Activated T-cell treated with anti-CD3 and anti-CD28 coated beads, Interleukin-2, amount 50 U/mL, for 72 hours (primary cell): ENCODE results near the gene SLC22A8. TPM values are rescaled to one million over a fixed set of nuclear protein-coding genes. Genes with fewer than 3 reads are reported as not detected.

Experiments
- ATAC-seq, 2 donors: fragments of 150-1000 bp; cut with Tn5 transposase; replicated peaks in 1 of 2; 2 replicates each; pipeline ENCODE4 v1.10.0; 2021; ENCODE audit warnings: moderate library complexity in 2 of 2, mild to moderate bottlenecking in 1 of 2
- DNase-seq, 2 donors: peaks; one replicate each; pipeline ENCODE4 v3.0.0; 2021 to 2022; ENCODE audit warnings: mixed read lengths in 1 of 2
- H3K27ac Mint-ChIP-seq: one replicate; pipeline ENCODE4 v1.8.0; 2022; ENCODE audit warnings: mild to moderate bottlenecking, moderate library complexity, mixed read lengths
- H3K27me3 Mint-ChIP-seq: one replicate; pipeline ENCODE4 v1.8.0; 2022; ENCODE audit warnings: low read depth, mixed read lengths
- H3K36me3 Mint-ChIP-seq, 2 donors: one replicate each; pipeline ENCODE4 v1.8.0; 2022; ENCODE audit warnings: mixed read lengths in 2 of 2, mild to moderate bottlenecking in 1 of 2; ENCODE audit not compliant: insufficient read depth in 2 of 2
- H3K4me1 Mint-ChIP-seq: one replicate; pipeline ENCODE4 v1.8.0; 2022; ENCODE audit warnings: low read depth, mixed read lengths
- H3K4me3 Mint-ChIP-seq, 2 donors: one replicate each; pipeline ENCODE4 v1.8.0; 2022; ENCODE audit warnings: mild to moderate bottlenecking in 2 of 2, mixed read lengths in 2 of 2, moderate library complexity in 2 of 2
- H3K9me3 Mint-ChIP-seq, 2 donors: one replicate each; pipeline ENCODE4 v1.8.0; 2022; ENCODE audit warnings: mixed read lengths in 2 of 2
- total RNA-seq, 2 donors: library from RNA; stranded (reverse); gene quantifications; one replicate each; pipeline ENCODE4 v1.2.3, GENCODE V29; 2022

The SLC22A8 gene
- total RNA-seq, 2 donors from 2014 or later = not detected

- DNase-seq (no peak), ATAC-seq (no peak)
- Mint-ChIP-seq H3K9me3 (no peaks in the 10 kb centered on the region), H3K4me3 (no peak overlapping the region), H3K27me3 (peaks cover 17% of the 10 kb centered on the region), H3K27ac (no peak overlapping the region), H3K36me3 (no peaks in the 10 kb centered on the region), H3K4me1 (no peaks in the 10 kb centered on the region)
Measured at GRCh38 chr11:63012430-63012829, 3.2 kb downstream of the SLC22A8 start.

- Mint-ChIP-seq H3K9me3 (no peaks in the 10 kb centered on the region), H3K4me1 (no peaks in the 10 kb centered on the region), H3K4me3 (no peak overlapping the region), H3K36me3 (no peaks in the 10 kb centered on the region), H3K27ac (no peak overlapping the region), H3K27me3 (peaks cover 17% of the 10 kb centered on the region)
- DNase-seq = no peak
- ATAC-seq = no peak
Measured at GRCh38 chr11:63010934-63011439, 4.7 kb downstream of the SLC22A8 start.

GRCh38 chr11:63007920-63008319, 7.7 kb downstream of the SLC22A8 start:
- no peaks in the 10 kb centered on the region for H3K36me3 Mint-ChIP-seq
- no peaks in the 10 kb centered on the region for H3K27me3 Mint-ChIP-seq
- no peak for DNase-seq
- H3K4me1 Mint-ChIP-seq = no peaks in the 10 kb centered on the region
- no peaks in the 10 kb centered on the region for H3K9me3 Mint-ChIP-seq
- ATAC-seq = no peak
- H3K27ac Mint-ChIP-seq = no peak overlapping the region
- no peak overlapping the region for H3K4me3 Mint-ChIP-seq

GRCh38 chr11:63001456-63001855, 14.2 kb downstream of the SLC22A8 start:
- H3K27ac Mint-ChIP-seq = no peak overlapping the region
- DNase-seq = no peak
- no peaks in the 10 kb centered on the region for H3K4me1 Mint-ChIP-seq
- no peak for ATAC-seq
- no peaks in the 10 kb centered on the region for H3K27me3 Mint-ChIP-seq
- no peaks in the 10 kb centered on the region for H3K36me3 Mint-ChIP-seq
- no peak overlapping the region for H3K4me3 Mint-ChIP-seq
- no peaks in the 10 kb centered on the region for H3K9me3 Mint-ChIP-seq

GRCh38 chr11:62999649-63000048, 16.0 kb downstream of the SLC22A8 start:
- Mint-ChIP-seq H3K9me3 (no peaks in the 10 kb centered on the region), H3K4me1 (no peaks in the 10 kb centered on the region), H3K27ac (no peak overlapping the region), H3K36me3 (no peaks in the 10 kb centered on the region), H3K27me3 (no peaks in the 10 kb centered on the region), H3K4me3 (no peak overlapping the region)
- DNase-seq = no peak
- no peak for ATAC-seq

GRCh38 chr11:62999156-62999555, 16.5 kb downstream of the SLC22A8 start:
- H3K4me3 Mint-ChIP-seq = no peak overlapping the region
- H3K36me3 Mint-ChIP-seq = no peaks in the 10 kb centered on the region
- H3K4me1 Mint-ChIP-seq = no peaks in the 10 kb centered on the region
- H3K27me3 Mint-ChIP-seq = no peaks in the 10 kb centered on the region
- H3K9me3 Mint-ChIP-seq = no peaks in the 10 kb centered on the region
- no peak for ATAC-seq
- no peak for DNase-seq
- H3K27ac Mint-ChIP-seq = no peak overlapping the region

GRCh38 chr11:62996271-62996670, 19.4 kb downstream of the SLC22A8 start:
- H3K36me3 Mint-ChIP-seq = no peaks in the 10 kb centered on the region
- H3K27ac Mint-ChIP-seq = no peak overlapping the region
- no peaks in the 10 kb centered on the region for H3K27me3 Mint-ChIP-seq
- no peak for DNase-seq
- no peaks in the 10 kb centered on the region for H3K9me3 Mint-ChIP-seq
- no peak for ATAC-seq
- H3K4me1 Mint-ChIP-seq = no peaks in the 10 kb centered on the region
- H3K4me3 Mint-ChIP-seq = no peak overlapping the region

GRCh38 chr11:62994775-62995174, 20.9 kb downstream of the SLC22A8 start:
- Mint-ChIP-seq H3K27ac (no peak overlapping the region), H3K27me3 (no peaks in the 10 kb centered on the region), H3K4me1 (no peaks in the 10 kb centered on the region), H3K36me3 (no peaks in the 10 kb centered on the region), H3K4me3 (no peak overlapping the region), H3K9me3 (no peaks in the 10 kb centered on the region)
- ATAC-seq (no peak), DNase-seq (no peak)

GRCh38 chr11:62988276-62988675, 27.4 kb downstream of the SLC22A8 start:
- no peaks in the 10 kb centered on the region for H3K4me1 Mint-ChIP-seq
- H3K27me3 Mint-ChIP-seq = peaks cover 23% of the 10 kb centered on the region
- no peaks in the 10 kb centered on the region for H3K36me3 Mint-ChIP-seq
- DNase-seq = no peak
- no peak for ATAC-seq
- no peak overlapping the region for H3K27ac Mint-ChIP-seq
- no peak overlapping the region for H3K4me3 Mint-ChIP-seq
- no peaks in the 10 kb centered on the region for H3K9me3 Mint-ChIP-seq

GRCh38 chr11:62985041-62985750, 30.4 kb downstream of the SLC22A8 start:
- H3K27me3 Mint-ChIP-seq = peaks cover 26% of the 10 kb centered on the region
- H3K4me1 Mint-ChIP-seq = no peaks in the 10 kb centered on the region
- DNase-seq (no peak), ATAC-seq (no peak)
- H3K9me3 Mint-ChIP-seq = no peaks in the 10 kb centered on the region
- H3K27ac Mint-ChIP-seq = no peak overlapping the region
- H3K4me3 Mint-ChIP-seq = no peak overlapping the region
- H3K36me3 Mint-ChIP-seq = no peaks in the 10 kb centered on the region

- Mint-ChIP-seq H3K4me1 (no peaks in the 10 kb centered on the region), H3K36me3 (no peaks in the 10 kb centered on the region), H3K9me3 (no peaks in the 10 kb centered on the region), H3K4me3 (no peak within 1 kb of the TSS), H3K27ac (no peak within 1 kb of the TSS), H3K27me3 (peaks cover 30% of the 10 kb centered on the region)
- ATAC-seq (no peak), DNase-seq (no peak)
Measured at GRCh38 chr11:62984451-62984991, 31.1 kb downstream of the SLC22A8 start, which contains the start of gene SLC22A6. Gene SLC22A6 (minus strand): TSS chr11:62984967. CDS start chr11:62984690, 277 bp downstream.

GRCh38 chr11:62983536-62984199, 32.0 kb downstream of the SLC22A8 start:
- Mint-ChIP-seq H3K27ac (no peak overlapping the region), H3K4me1 (no peaks in the 10 kb centered on the region), H3K4me3 (no peak overlapping the region), H3K27me3 (peaks cover 35% of the 10 kb centered on the region), H3K9me3 (no peaks in the 10 kb centered on the region), H3K36me3 (no peaks in the 10 kb centered on the region)
- no peak for DNase-seq
- no peak for ATAC-seq

GRCh38 chr11:62981743-62982142, 33.9 kb downstream of the SLC22A8 start:
- ATAC-seq (no peak), DNase-seq (no peak)
- H3K27me3 Mint-ChIP-seq = peaks cover 24% of the 10 kb centered on the region
- no peak overlapping the region for H3K4me3 Mint-ChIP-seq
- H3K27ac Mint-ChIP-seq = no peak overlapping the region
- H3K9me3 Mint-ChIP-seq = no peaks in the 10 kb centered on the region
- no peaks in the 10 kb centered on the region for H3K4me1 Mint-ChIP-seq
- no peaks in the 10 kb centered on the region for H3K36me3 Mint-ChIP-seq
